Neural crest cell (in vitro differentiated cells): ENCODE results near the gene ONECUT2. TPM values are rescaled to one million over a fixed set of nuclear protein-coding genes. Genes with fewer than 3 reads are reported as not detected.
A peak's percentile ranks its signal among the peaks of the same experiment; 100 is the strongest.

Source experiments
- DNase-seq: peaks from one replicate; pipeline ENCODE4 v3.0.0; 2021; ENCODE audit warnings: low read depth, mixed read lengths, low spot score
- H3K27ac Mint-ChIP-seq: one replicate; pipeline ENCODE4 v1.8.0; 2021; ENCODE audit warnings: mild to moderate bottlenecking, mixed read lengths; ENCODE audit not compliant: unreplicated experiment
- H3K27me3 Mint-ChIP-seq: 2 replicates; pipeline ENCODE4 v1.8.0; 2021; ENCODE audit warnings: low read depth, mild to moderate bottlenecking, mixed read lengths
- H3K36me3 Mint-ChIP-seq: 2 replicates; pipeline ENCODE4 v1.8.0; 2021; ENCODE audit warnings: low read depth, mild to moderate bottlenecking, mixed read lengths
- H3K4me1 Mint-ChIP-seq: 2 replicates; pipeline ENCODE4 v1.8.0; 2021; ENCODE audit warnings: mixed read lengths
- H3K4me3 Mint-ChIP-seq: one replicate; pipeline ENCODE4 v1.8.0; 2021; ENCODE audit warnings: mild to moderate bottlenecking, mixed read lengths
- H3K9me3 Mint-ChIP-seq: 2 replicates; pipeline ENCODE4 v1.8.0; 2021; ENCODE audit warnings: mixed read lengths
- CTCF ChIP-seq: fragments of 200-600 bp; sonication (generic); conservative IDR thresholded peaks from 2 replicates; pipeline ENCODE4 v1.5.0; 2021; ENCODE audit warnings: antibody characterized with exemption, mild to moderate bottlenecking
- total RNA-seq: library from RNA; stranded (reverse); gene quantifications from 2 replicates; pipeline ENCODE4 v1.2.1, GENCODE V29; 2021

Gene ONECUT2
- total RNA-seq, 1 donor from 2014 or later = 8.2 TPM

GRCh38 chr18:57475903-57476302, 40.7 kb downstream of the ONECUT2 start:
- Mint-ChIP-seq H3K36me3 (peaks cover 2% of the 10 kb centered on the region), H3K27ac (no peak overlapping the region), H3K27me3 (no peaks in the 10 kb centered on the region), H3K4me3 (no peak overlapping the region), H3K4me1 (peaks cover 8% of the 10 kb centered on the region), H3K9me3 (no peaks in the 10 kb centered on the region)
- no peak for TF ChIP-seq CTCF
- no peak for DNase-seq

GRCh38 chr18:57480733-57481132, 45.6 kb downstream of the ONECUT2 start:
- Mint-ChIP-seq H3K4me1 (peaks cover 7% of the 10 kb centered on the region), H3K36me3 (peaks cover 2% of the 10 kb centered on the region), H3K27me3 (no peaks in the 10 kb centered on the region), H3K4me3 (no peak overlapping the region), H3K27ac (no peak overlapping the region), H3K9me3 (no peaks in the 10 kb centered on the region)
- TF ChIP-seq CTCF = no peak
- DNase-seq = no peak

GRCh38 chr18:57497372-57498294, 62.5 kb downstream of the ONECUT2 start:
- H3K4me3 Mint-ChIP-seq = no peak overlapping the region
- TF ChIP-seq CTCF = no peak
- H3K9me3 Mint-ChIP-seq = peaks cover 2% of the 10 kb centered on the region

GRCh38 chr18:57498682-57499256, 63.6 kb downstream of the ONECUT2 start:
- Mint-ChIP-seq H3K27ac (peak overlapping the region; percentile 6), H3K9me3 (peaks cover 2% of the 10 kb centered on the region), H3K36me3 (no peaks in the 10 kb centered on the region), H3K4me1 (no peaks in the 10 kb centered on the region), H3K27me3 (peaks cover 4% of the 10 kb centered on the region), H3K4me3 (no peak overlapping the region)
- TF ChIP-seq CTCF = no peak
- DNase-seq = no peak

More at GRCh38 chr18:57497372-57498294, 62.5 kb downstream of the ONECUT2 start:
- DNase-seq = no peak
- peaks cover 4% of the 10 kb centered on the region for H3K27me3 Mint-ChIP-seq
- no peaks in the 10 kb centered on the region for H3K4me1 Mint-ChIP-seq
- no peaks in the 10 kb centered on the region for H3K36me3 Mint-ChIP-seq
- H3K27ac Mint-ChIP-seq = no peak overlapping the region

- Mint-ChIP-seq H3K27ac (no peak overlapping the region), H3K27me3 (peaks cover 18% of the 10 kb centered on the region), H3K4me1 (no peaks in the 10 kb centered on the region), H3K9me3 (no peaks in the 10 kb centered on the region), H3K4me3 (no peak overlapping the region), H3K36me3 (no peaks in the 10 kb centered on the region)
- no peak for TF ChIP-seq CTCF
- no peak for DNase-seq
Observed at GRCh38 chr18:57502624-57503023, 67.5 kb downstream of the ONECUT2 start.
